Measurements from ENCODE around the gene LINC01488. TPM values are rescaled to one million over a fixed set of nuclear protein-coding genes. Genes with fewer than 3 reads are reported as not detected.

The LINC01488 gene
- total and polyA plus RNA-seq, 2 donors (not counting 1 experiment from before 2014, with no cell fraction given), result not detected

DNA sequence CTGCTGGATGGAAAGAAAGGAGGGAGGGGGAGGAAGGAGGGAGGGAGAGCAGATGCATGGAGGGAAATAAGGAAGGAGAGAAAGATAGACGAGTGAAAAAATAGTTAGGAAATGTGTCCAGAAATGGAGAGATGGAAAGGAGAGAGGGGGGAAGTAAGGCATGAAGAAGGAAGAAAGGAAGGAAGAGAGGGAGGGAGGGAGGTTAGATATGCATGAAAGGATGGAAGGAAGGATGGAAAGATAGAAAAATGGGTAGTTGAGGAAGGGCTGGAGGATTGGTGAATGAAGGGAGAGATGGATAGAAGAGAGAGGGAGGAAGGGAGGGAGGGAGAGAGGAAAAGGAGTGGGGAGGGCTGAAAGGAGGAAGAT, 19.6 kb downstream of the LINC01488 start:
- H3K27ac ChIP-seq (ENCODE audit: low read length in 2 of 2), result no peak overlapping the region
- H3K79me2 ChIP-seq (ENCODE audit: control insufficient read depth, insufficient read depth, low read length), result no peaks in the 10 kb centered on the region
- H3K4me2 ChIP-seq (replicated peaks; ENCODE audit: low read depth, low read length, poor library complexity, severe bottlenecking), result no peak overlapping the region
- no peak overlapping the region for H3K9ac ChIP-seq (ENCODE audit: low read length)
- H3K36me3 ChIP-seq (replicated peaks in 1 of 2; ENCODE audit: control extremely low read depth in 1 of 2, control insufficient read depth in 1 of 2, extremely low read depth in 1 of 2, insufficient read depth in 2 of 2, low read length in 1 of 2), result no peaks in the 10 kb centered on the region
- Mint-ChIP-seq H3K4me3 (no peak overlapping the region), H3K4me1 (no peaks in the 10 kb centered on the region), H3K9me3 (ENCODE audit: insufficient read depth) (peaks cover under 1% of the 10 kb centered on the region), H3K27me3 (peaks cover 7% of the 10 kb centered on the region), H3K27ac (no peak overlapping the region)
- intact Hi-C loops (cut with micrococcal nuclease), result no loop called here
- no peaks in the 10 kb centered on the region for H4K20me1 ChIP-seq (ENCODE audit: control insufficient read depth, insufficient read depth, low read length, poor library complexity, severe bottlenecking)
- DNase-seq (no peak), ATAC-seq (ENCODE audit: low read depth) (no peak)
- no peaks in the 10 kb centered on the region for H3K27me3 ChIP-seq (replicated peaks in 1 of 4; ENCODE audit: control extremely low read depth in 1 of 4, control insufficient read depth in 3 of 4, insufficient read depth in 4 of 4, low read length in 3 of 4)
- peaks cover 0 to 3% (median 0%) of the 10 kb centered on the region in 3 donors for H3K9me3 ChIP-seq (ENCODE audit: control extremely low read depth in 1 of 3, control insufficient read depth in 2 of 3, insufficient read depth in 1 of 3, low read length in 2 of 3)
- 74% methylated on average over 1 of the region's 1 CpG for WGBS (ENCODE audit: insufficient coverage)
- TF ChIP-seq, protein P1, sequence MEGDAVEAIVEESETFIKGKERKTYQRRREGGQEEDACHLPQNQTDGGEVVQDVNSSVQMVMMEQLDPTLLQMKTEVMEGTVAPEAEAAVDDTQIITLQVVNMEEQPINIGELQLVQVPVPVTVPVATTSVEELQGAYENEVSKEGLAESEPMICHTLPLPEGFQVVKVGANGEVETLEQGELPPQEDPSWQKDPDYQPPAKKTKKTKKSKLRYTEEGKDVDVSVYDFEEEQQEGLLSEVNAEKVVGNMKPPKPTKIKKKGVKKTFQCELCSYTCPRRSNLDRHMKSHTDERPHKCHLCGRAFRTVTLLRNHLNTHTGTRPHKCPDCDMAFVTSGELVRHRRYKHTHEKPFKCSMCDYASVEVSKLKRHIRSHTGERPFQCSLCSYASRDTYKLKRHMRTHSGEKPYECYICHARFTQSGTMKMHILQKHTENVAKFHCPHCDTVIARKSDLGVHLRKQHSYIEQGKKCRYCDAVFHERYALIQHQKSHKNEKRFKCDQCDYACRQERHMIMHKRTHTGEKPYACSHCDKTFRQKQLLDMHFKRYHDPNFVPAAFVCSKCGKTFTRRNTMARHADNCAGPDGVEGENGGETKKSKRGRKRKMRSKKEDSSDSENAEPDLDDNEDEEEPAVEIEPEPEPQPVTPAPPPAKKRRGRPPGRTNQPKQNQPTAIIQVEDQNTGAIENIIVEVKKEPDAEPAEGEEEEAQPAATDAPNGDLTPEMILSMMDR (IDR thresholded peaks at IDR 0.05), result no peak
- TF ChIP-seq EZH2 (IDR thresholded peaks at IDR 0.05; ENCODE audit: borderline replicate concordance, insufficient read depth, low read depth, low read length, poor library complexity, severe bottlenecking), result no peak
- H2AFZ ChIP-seq (ENCODE audit: insufficient read depth, low read depth, low read length, poor library complexity, severe bottlenecking), result no peak overlapping the region
- no peak overlapping the region for H3K4me3 ChIP-seq (ENCODE audit: control extremely low read depth in 1 of 5, extremely low read depth in 1 of 5, insufficient read depth in 1 of 5, low read depth in 2 of 5, low read length in 4 of 5)
- no peaks in the 10 kb centered on the region for H3K4me1 ChIP-seq (ENCODE audit: control insufficient read depth in 2 of 2, insufficient read depth in 2 of 2, low read length in 2 of 2)
- ChIA-PET POLR2A (no interaction called here), CTCF (no interaction called here)

DNA sequence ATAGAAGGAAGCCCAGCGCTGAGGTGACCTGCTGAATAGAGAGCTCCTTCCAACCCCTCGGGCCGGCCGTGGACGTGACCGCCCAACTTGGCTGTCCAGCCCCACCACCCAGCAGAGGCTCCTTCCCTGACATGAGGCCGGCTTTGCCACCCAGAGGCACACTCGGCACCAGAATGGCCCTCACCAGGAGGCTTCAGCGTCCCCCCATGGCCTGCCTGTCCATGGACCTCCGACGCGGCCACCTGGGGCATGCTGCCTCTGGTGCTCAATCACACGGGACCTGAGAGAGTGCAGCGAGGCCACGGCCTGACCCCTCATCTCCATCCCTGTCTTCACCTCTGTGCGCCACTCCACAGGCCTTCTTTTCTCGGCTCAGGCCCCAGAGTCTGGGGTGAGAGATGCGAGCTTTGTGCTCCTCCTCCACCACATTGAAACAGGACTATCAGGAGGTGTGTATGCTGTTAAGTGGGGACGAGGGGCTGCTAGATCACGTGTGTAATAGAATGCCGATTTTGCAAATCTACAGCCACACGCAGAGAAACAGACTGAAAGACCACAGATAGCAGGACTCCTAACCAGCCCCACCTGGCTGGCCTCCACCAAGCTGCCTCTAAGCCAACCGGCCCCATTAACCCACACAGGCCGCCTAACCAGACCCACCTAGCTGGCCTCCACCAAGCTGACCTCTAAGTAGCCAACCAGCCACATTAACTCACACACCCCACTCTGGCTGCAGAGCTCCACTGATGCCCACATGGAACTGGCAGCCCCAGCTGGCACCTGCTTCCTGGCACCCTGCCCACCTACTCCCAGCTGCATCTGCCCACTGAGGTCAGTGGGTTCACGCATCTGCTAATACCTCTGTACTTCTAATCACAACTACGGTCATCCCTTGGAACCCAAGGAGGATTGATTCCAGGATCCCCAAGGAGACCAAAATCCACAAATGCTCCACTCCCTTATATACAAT, 20.7 kb downstream of the LINC01488 start:
- WGBS (ENCODE audit: insufficient coverage), result 93% methylated on average over 22 of the region's 26 CpGs
- H3K27me3 ChIP-seq (replicated peaks in 1 of 4; ENCODE audit: control extremely low read depth in 1 of 4, control insufficient read depth in 3 of 4, insufficient read depth in 4 of 4, low read length in 3 of 4), result no peaks in the 10 kb centered on the region
- Mint-ChIP-seq H3K4me3 (no peak overlapping the region), H3K27me3 (peaks cover 11% of the 10 kb centered on the region), H3K4me1 (no peaks in the 10 kb centered on the region), H3K27ac (no peak overlapping the region), H3K9me3 (ENCODE audit: insufficient read depth) (peaks cover 2% of the 10 kb centered on the region)
- intact Hi-C loops (cut with micrococcal nuclease), result no loop called here
- no peak overlapping the region for H3K4me2 ChIP-seq (replicated peaks; ENCODE audit: low read depth, low read length, poor library complexity, severe bottlenecking)
- H3K27ac ChIP-seq (ENCODE audit: low read length in 2 of 2), result no peak overlapping the region
- TF ChIP-seq, protein P1 (IDR thresholded peaks at IDR 0.05), result no peak
- TF ChIP-seq EZH2 (IDR thresholded peaks at IDR 0.05; ENCODE audit: borderline replicate concordance, insufficient read depth, low read depth, low read length, poor library complexity, severe bottlenecking), result no peak
- H3K4me3 ChIP-seq (ENCODE audit: control extremely low read depth in 1 of 5, extremely low read depth in 1 of 5, insufficient read depth in 1 of 5, low read depth in 2 of 5, low read length in 4 of 5), result no peak overlapping the region
- H3K9me3 ChIP-seq (ENCODE audit: control extremely low read depth in 1 of 3, control insufficient read depth in 2 of 3, insufficient read depth in 1 of 3, low read length in 2 of 3), result peaks cover 0 to 3% (median 0%) of the 10 kb centered on the region in 3 donors
- DNase-seq (no peak), ATAC-seq (ENCODE audit: low read depth) (no peak)
- H3K36me3 ChIP-seq (replicated peaks in 1 of 2; ENCODE audit: control extremely low read depth in 1 of 2, control insufficient read depth in 1 of 2, extremely low read depth in 1 of 2, insufficient read depth in 2 of 2, low read length in 1 of 2), result no peaks in the 10 kb centered on the region
- CTCF ChIA-PET, result no interaction called here
- H2AFZ ChIP-seq (ENCODE audit: insufficient read depth, low read depth, low read length, poor library complexity, severe bottlenecking), result no peak overlapping the region
- no peak overlapping the region for H3K9ac ChIP-seq (ENCODE audit: low read length)
- H4K20me1 ChIP-seq (ENCODE audit: control insufficient read depth, insufficient read depth, low read length, poor library complexity, severe bottlenecking), result no peaks in the 10 kb centered on the region
- no peaks in the 10 kb centered on the region for H3K79me2 ChIP-seq (ENCODE audit: control insufficient read depth, insufficient read depth, low read length)
- H3K4me1 ChIP-seq (ENCODE audit: control insufficient read depth in 2 of 2, insufficient read depth in 2 of 2, low read length in 2 of 2), result no peaks in the 10 kb centered on the region
- POLR2A ChIA-PET, result no interaction called here

All from B cell (primary cell).